Neural cell (in vitro differentiated cells): Measurements from ENCODE around the gene RASAL2.

Experiments
- EP300 ChIP-seq: fragments of 450-650 bp; conservative IDR thresholded peaks from 2 replicates; pipeline ENCODE4 v1.6.1; 2014; ENCODE audit warnings: antibody characterized with exemption, mild to moderate bottlenecking, moderate library complexity; ENCODE audit not compliant: poor library complexity, severe bottlenecking
- EZH2 ChIP-seq: fragments of 200-600, 300-800 bp; shearing (Covaris generic), sonication (generic); IDR thresholded peaks from 2 replicates; pipeline ENCODE4 v1.6.1; 2014; ENCODE audit warnings: antibody characterized with exemption, low read length, borderline replicate concordance, mild to moderate bottlenecking; ENCODE audit not compliant: insufficient read depth, poor library complexity, severe bottlenecking
- MXI1 ChIP-seq: fragments of 450-650 bp; conservative IDR thresholded peaks from 2 replicates; pipeline ENCODE4 v1.6.1; 2014; ENCODE audit warnings: antibody characterized with exemption, mild to moderate bottlenecking; ENCODE audit not compliant: poor library complexity, severe bottlenecking
- POLR2AphosphoS5 ChIP-seq: IDR thresholded peaks from 2 replicates; pipeline ENCODE4 v1.6.1; 2012
- RAD21 ChIP-seq: fragments of 450-650 bp; conservative IDR thresholded peaks from 2 replicates; pipeline ENCODE4 v1.6.1; 2014; ENCODE audit warnings: antibody characterized with exemption, mild to moderate bottlenecking, moderate library complexity
- TAF1 ChIP-seq: IDR thresholded peaks from 2 replicates; pipeline ENCODE4 v1.6.1; 2012; ENCODE audit warnings: low read depth
- TF ChIP-seq, protein P1 (sequence below): fragments of 450-650 bp; IDR thresholded peaks from 2 replicates; pipeline ENCODE4 v1.5.1; 2014; ENCODE audit warnings: antibody characterized with exemption, mild to moderate bottlenecking, moderate library complexity; ENCODE audit not compliant: poor library complexity, severe bottlenecking

DNA sequence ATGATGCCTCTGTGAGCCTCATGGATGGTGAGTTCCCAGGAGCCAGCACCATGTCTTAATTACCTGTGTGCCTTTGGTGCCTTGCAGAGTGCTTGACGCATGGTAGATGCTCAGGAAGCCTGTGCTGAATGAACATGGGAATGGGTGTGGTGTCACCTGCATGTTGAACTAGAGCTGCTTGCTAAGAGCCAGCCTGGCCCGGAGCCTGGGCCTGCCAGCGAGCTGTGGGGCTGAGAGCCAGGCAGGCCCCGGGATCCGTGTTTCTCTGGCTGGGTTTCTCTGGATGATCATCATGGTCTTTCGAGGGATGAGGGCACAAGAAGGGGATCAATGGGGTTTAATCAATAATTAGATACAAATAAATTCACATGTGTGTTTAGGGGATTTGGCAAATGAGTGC, 412.3 kb downstream of the RASAL2 start:
- no peak for TF ChIP-seq MXI1
- TF ChIP-seq, protein P1, sequence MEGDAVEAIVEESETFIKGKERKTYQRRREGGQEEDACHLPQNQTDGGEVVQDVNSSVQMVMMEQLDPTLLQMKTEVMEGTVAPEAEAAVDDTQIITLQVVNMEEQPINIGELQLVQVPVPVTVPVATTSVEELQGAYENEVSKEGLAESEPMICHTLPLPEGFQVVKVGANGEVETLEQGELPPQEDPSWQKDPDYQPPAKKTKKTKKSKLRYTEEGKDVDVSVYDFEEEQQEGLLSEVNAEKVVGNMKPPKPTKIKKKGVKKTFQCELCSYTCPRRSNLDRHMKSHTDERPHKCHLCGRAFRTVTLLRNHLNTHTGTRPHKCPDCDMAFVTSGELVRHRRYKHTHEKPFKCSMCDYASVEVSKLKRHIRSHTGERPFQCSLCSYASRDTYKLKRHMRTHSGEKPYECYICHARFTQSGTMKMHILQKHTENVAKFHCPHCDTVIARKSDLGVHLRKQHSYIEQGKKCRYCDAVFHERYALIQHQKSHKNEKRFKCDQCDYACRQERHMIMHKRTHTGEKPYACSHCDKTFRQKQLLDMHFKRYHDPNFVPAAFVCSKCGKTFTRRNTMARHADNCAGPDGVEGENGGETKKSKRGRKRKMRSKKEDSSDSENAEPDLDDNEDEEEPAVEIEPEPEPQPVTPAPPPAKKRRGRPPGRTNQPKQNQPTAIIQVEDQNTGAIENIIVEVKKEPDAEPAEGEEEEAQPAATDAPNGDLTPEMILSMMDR, result no peak
- TF ChIP-seq EP300, result no peak
- no peak for TF ChIP-seq EZH2
- no peak for TF ChIP-seq RAD21
- TF ChIP-seq POLR2AphosphoS5, result no peak
- TF ChIP-seq TAF1, result no peak
